Fibroblast of lung (primary cell): Measurements from ENCODE around the gene AP4E1.

Experiments
- CTCF ChIP-seq, 2 donors: IDR thresholded peaks in 1 of 2; conservative IDR thresholded peaks in 1 of 2; 1 replicate in 1 of 2; 2 replicates in 1 of 2; pipeline ENCODE4 v1.5.1; 2011 to 2012; ENCODE audit warnings: low read length in 2 of 2, control low read depth in 1 of 2, inconsistent platforms in 1 of 2, low read depth in 1 of 2, mild to moderate bottlenecking in 1 of 2
- EZH2 ChIP-seq: IDR thresholded peaks from 2 replicates; pipeline ENCODE4 v1.5.1; 2012; ENCODE audit warnings: low read length, control low read depth, mild to moderate bottlenecking; ENCODE audit errors: missing control alignments

- TF ChIP-seq CTCF (conservative IDR thresholded peaks at IDR 0.05 in 1 of 2, IDR thresholded peaks at IDR 0.05 in 1 of 2; ENCODE audit: low read depth in 1 of 2, low read length in 2 of 2) (no peak), EZH2 (no peak)
Observed at GRCh38 chr15:50872832-50873426, 35.6 kb upstream of the AP4E1 start.
